Fibroblast of pulmonary artery (primary cell): ENCODE measurements around the gene PPP1R36.

Experiments
- DNase-seq: peaks from one replicate; pipeline ENCODE4 v3.0.0-alpha.2; 2010; ENCODE audit warnings: low read depth
- H3K4me3 ChIP-seq: replicated peaks from 2 replicates; pipeline ENCODE4 v1.5.1; 2011; ENCODE audit warnings: low read depth, mild to moderate bottlenecking, control low read depth, low read length, moderate library complexity
- CTCF ChIP-seq: IDR thresholded peaks from 2 replicates; pipeline ENCODE4 v1.5.1; 2011; ENCODE audit warnings: mild to moderate bottlenecking, control low read depth, low read length, inconsistent platforms; ENCODE audit errors: missing control alignments

PPP1R36 gene

GRCh38 chr14:64637735-64638473, 88.1 kb downstream of the PPP1R36 start:
- DNase-seq, result no peak
- no peak overlapping the region for H3K4me3 ChIP-seq
- no peak for TF ChIP-seq CTCF

GRCh38 chr14:64638625-64639024, 88.9 kb downstream of the PPP1R36 start:
- TF ChIP-seq CTCF, result no peak
- H3K4me3 ChIP-seq, result no peak overlapping the region
- DNase-seq, result no peak
